ENCODE measurements around the gene TMED1.
"Not testable (repeated sequence)": the region's sequence is repeated elsewhere in the genome, so short reads cannot be mapped to it uniquely, and the experiment has no call there.

The TMED1 gene

DNA sequence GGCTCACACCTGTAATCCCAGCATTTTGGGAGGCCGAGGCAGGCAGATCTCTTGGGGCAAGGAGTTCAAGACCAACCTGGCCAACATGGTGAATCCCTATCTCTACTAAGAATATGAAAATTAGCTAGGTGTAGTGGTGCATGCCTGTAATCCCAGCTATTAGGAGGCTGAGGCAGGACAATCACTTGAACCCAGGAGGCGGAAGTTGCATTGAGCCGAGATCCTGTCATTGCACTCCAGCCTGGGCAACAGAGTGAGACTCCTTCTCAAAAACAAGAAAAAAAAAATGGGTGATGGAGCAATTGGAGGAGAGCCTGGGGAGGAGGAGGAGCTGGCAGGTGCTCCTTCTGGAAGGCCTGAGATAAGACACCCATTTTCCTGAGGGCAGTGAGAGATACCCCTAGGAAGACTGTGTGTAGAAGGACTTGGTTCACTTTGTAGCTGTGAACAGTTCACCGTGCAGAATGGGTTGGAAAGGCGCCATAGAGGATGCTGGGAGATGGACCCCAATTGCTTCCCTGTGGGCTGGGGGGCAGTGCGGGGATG lies 26.6 kb upstream of the TMED1 start:
- DNase-seq (ENCODE audit: low read depth in 2 of 2): no peak

DNA sequence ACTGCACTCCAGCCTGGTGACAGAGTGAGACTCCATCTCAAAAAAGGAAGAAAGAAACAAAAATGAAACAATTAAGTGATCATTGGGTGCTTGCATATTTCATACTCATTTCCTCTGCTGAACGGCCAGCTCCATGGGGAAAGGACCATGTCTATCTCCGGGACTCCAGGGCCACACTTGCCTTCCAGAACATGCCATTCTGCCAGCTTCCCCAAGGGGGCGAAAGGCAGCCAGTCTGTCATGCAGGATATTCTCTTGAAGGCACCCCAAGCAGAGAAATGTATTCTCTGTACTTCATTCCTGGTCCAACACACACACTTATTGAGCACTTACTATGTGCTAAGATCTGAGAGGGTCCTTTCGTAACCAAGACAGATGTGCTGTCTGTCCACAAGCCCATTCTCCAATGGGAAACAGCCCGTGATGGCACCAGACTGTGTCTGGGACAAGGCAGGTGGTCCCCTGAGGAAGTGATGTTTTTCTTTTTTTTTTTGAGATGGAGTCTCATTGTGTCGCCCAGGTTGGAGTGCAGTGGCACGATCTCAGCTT lies 25.2 kb upstream of the TMED1 start:
- no peak for DNase-seq (ENCODE audit: low read depth in 2 of 2)

DNA sequence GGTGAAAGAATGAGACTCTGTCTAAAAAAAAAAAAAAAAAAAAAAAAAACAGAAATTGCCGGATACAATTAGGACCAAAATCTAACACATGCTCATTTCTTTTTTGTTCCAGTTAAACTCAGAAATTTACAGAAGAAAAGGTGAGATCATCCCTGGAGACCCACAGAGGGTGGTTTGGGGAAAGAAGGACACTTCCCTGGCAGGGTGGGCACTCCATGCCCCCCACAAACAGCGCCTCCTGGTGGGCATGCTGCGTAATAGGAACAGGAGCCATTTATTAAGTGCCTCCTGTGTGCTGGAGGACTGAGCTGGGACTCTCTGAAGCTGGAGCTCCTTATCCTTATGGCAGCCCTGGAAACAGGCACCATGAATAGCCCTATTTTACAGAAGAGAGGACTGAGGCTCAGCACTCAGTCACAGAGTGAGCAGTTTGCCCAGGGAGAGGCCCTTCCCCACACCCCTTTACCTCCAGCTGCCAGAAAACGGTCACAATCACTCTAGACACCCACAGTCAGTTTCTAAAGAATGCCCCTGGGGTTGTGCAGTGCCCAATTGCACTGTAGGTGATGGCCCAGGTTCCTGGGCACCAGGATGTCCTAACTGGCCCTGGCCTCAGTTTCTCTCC lies 22.3 kb upstream of the TMED1 start:
- DNase-seq (ENCODE audit: low read depth in 2 of 2): no peak

DNA sequence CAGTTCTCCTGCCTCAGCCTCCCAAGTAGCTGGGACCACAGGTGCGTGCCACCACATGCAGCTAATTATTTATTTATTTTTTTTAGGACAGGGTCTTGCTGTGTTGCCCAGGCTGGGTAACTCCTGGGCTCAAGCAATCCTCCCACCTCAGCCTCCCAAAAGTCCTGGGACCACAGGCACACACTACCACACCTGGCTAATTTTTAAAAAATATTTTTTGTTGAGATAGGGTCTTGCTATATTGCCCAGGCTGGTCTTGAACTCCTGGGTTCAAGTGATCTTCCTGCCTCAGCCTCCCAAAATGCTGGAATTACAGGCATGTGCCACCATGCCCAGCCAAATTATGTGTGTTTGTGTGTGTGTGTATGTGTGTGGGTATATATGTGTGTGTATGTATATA lies 20.9 kb upstream of the TMED1 start:
- DNase-seq (ENCODE audit: low read depth in 2 of 2): not testable (repeated sequence)

DNA sequence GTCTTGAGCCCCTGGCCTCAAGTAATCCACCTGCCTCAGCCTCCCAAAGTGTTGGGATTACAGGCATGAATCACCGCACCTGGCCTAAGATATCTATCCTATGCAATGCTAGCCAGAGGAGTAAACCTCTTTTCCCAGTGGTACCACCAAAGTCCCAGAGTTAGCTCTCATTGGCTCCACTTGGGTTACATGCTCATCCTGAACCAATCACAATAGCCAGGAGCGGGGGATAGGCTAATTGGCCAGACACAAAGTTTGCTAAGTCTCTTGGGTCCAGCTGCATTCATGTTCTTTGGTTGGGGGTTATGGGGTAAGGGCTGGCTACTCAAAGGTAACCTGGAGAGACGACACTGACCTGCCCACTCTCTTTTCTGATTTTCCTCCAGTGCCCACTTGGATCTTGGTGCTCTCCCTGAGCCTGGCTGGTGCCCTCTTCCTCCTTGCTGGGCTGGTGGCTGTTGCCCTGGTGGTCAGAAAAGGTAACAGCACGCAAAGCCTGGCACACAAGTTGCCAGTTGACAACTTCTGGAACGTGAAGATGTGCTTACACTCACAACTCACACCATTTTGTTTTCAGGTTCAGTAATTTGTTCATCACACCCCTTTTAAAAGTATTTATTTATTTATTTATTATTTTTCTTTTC lies 20.0 kb upstream of the TMED1 start:
- DNase-seq (ENCODE audit: low read depth in 2 of 2): no peak

DNA sequence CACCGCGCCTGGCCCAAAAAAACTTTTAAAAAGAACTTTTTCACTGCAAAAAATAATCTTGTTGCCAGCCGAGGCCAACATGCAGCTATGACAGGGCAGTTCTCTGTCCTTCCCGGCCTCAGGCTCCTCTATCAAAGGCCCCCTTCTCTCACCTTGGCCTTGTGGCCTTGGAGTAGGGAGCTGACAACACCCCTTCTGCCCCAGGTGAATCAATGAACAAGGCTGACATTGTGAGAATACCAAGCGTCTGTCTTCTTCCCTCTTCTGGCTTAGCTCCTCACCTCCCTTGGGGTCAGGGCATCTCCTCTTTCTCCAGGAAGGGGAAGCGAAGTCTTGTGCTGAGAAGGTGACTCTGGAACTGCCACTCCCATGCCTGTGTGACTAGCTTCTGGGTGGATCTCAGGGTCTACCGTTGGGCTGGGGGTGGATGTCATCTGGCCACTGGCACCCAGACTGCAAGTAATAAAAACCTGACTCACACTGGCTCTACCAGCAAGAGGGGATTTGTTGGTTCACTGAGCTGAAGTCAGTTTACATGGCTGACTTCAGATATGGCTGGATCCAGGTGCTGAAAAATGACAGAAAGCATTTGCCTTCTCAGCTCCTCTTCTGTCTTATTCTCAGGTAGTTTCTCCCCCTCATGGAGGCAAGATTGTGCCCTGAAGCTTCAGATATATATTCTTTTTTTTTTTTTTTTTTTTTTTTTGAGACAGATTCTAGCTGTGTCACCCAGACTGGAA lies 18.5 kb upstream of the TMED1 start:
- no peak for DNase-seq (ENCODE audit: low read depth in 2 of 2)

DNA sequence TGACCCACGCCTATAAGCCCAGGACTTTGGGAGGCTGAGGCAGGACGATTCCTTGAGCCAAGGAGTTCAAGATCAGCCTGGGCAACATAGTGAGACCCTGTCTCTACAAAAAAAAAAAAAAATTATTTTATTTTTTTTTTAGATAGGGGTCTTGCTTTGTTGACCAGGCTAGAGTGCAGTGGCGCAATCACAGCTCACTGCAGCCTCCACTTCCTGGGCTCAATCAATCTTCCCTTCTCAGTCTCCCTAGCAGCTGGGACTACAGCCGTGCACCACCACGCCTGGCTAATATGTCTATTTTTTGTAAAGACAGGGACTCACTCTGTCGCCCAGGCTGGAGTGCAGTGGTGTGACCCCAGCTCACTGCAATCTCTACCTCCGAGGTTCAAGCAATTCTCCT lies 16.9 kb upstream of the TMED1 start:
- no peak for DNase-seq (ENCODE audit: low read depth in 2 of 2)

DNA sequence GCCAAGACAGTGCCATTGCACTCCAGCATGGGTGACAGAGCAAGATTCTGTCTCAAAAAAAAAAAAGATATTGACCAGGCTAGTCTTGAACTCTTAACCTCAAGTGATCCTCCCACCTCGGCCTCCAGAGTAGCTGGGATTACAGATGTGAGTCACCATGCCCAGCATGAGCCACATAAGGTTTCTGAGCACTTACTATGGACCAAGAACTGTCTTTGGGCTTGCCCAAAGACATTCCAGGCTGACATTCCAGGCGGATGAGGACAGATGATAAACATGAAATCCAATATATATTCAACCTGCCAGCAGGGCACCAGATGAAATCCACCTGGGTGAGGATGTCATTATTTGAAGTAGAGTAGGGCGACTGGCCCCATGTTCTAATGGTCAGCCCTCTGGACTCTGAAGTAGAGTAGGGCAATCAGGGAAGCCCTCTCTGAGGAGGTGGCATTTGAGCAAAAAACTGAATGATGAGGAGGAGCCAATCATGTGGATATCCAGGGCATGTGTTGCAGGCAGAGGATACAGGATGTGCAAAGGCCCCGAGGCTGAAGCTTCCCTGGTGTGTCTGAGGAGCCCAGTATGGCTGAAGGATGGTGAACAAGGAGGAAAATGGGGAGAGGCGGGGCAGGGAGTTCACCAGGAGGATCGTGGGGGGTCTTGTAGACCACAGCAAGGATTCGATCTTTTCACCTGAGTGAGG lies 16.2 kb upstream of the TMED1 start:
- DNase-seq (ENCODE audit: low read depth in 2 of 2): no peak

DNA sequence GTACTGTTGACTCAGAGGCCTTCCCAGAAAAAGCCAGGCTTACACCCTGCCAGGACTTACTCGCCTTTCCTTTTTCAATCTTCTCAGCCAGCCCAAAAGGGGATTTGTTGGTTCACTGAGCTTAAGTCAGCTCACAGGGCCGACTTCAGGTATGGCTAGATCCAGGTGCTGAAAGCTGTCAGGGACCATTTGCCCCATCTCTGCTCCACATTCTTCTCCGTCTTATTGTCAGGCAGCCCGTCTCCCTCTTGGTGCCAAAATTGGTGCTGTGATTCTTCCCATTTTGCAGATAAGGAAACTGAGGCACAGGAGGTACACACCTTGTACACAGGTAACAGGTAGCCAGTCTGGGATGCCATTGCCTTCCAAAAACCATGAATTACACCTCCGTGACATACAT lies 14.6 kb upstream of the TMED1 start:
- DNase-seq (ENCODE audit: low read depth in 2 of 2): no peak

DNA sequence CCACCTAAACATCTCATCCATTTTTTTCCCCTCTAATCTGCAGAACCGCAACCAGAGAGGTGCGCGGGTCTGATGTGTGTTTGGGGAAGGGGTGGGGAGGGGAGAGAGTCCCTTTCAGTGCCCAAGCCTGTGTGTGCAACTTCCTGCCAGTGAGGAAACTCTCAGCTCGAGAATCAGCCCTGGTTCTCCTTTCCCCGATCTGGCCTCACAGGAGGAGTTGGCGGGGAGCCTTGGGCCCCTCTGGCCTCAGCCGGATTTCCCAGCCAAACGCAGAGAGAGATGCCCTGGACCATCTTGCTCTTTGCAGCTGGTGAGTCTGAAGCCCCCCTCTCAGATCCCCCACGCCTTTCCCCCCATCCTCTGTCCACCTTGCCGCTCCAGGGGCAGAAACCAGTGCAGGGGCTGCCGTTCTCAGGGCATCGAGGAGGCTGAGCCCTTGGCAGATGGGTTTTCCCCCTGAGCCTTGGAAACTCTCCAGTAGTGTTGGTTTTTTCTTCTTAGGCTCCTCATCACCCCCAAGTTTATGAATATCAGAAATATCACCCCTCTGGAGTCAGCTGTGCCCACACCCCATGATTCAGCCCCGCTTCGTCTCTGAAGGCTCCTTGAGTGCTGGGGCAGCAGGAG lies 12.3 kb upstream of the TMED1 start, which contains the start of gene C19orf38:
TSS of gene C19orf38 (plus strand) at position 186 of the 627 bp plus-strand sequence. CDS start at position 280, 94 bp downstream.
- no peak for DNase-seq (ENCODE audit: low read depth in 2 of 2)

DNA sequence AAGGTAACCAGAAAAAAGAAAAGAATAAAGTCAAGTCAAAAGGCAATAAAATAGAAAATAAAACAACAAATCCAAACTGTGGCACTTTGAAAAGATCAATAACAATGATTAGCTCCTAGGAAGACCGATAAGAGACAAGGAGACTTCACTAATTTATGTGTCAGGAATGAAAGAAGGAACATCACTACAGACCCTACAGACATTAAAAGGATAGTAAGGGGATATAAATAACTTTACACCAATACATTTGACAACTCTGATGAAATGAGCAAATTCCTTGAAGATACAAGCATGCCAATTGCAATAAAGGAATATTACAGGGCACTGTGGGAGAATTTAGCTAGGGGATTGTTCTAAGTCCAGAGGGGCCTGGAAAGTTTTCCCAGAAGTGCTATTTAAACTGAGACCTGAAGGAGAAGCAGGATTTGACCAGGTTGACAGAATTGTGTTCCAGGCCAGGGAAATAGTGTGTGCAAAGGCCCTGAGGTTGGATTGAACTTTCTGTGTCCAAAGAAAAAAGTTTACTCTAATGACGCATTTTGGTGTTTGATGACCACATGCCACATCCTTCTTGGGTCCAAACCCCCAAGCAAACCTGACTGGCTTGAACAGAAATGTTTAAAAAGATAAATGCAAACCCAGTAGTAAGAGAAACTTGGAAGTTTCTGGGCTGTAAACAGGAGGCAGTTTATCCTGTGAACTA lies 10.6 kb upstream of the TMED1 start:
- DNase-seq (ENCODE audit: low read depth in 2 of 2): no peak

DNA sequence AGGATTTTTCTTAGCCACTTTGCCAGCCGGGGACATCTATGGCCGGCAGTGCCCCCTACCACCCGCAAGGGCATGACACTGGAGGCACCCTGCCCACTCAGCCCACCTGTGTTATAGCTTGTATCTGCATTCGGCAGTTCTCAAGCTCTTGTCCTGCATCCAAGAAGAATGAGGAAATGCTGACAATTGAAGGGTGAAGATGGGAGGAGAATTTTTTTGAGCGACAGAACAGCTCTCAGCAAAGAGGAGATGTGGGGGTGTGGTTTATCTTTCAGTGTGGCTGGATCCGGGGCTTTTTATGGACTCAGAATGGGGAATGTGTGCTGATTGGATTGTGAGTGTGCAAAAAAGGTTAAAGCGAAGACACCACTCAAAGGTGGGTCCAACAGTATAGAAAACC lies 6.8 kb upstream of the TMED1 start:
- no peak for DNase-seq (ENCODE audit: low read depth in 2 of 2)

DNA sequence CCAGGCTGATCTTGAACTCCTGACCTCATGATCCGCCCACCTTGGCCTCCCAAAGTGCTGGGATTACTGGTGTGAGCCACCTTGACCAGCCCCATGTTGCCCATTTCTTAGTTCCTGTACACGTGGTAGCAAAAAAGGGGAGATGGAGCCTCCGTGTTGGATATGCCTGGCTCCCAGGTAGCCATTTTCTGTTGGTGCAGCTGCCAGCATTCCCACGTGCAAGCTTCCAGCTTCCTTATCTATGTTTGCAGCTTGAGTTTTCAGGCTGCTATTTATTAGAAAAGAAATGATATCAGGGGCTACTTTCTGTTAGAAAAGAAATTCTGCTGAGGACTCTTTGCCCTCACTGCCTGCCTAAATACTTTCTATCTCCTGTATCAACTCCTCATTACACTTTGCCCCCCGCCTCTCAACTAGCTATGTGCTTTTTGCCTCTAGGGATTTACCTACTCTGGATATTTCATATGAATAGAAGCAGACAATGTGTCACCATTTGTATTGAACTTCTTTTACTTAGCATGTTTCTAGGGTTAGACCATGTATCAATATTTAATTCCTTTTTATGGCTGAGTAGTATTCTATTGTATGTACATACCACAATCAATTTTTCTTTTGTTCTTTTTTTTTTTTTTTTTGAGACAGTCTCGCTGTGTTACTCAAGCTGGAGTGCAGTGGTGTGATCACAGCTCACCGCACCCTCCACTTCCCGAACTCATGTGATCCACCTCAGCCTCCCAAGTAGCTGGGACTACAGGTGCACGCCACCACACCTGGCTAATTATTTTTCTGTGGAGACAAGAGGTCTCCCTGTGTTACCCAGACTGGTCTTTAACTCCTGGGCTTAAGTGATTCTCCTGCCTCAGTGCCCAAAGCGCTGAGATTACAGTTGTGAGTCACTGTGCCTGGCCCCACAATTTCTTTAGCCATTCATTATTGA lies 3.4 kb upstream of the TMED1 start:
- no peak for DNase-seq (ENCODE audit: low read depth in 2 of 2)

DNA sequence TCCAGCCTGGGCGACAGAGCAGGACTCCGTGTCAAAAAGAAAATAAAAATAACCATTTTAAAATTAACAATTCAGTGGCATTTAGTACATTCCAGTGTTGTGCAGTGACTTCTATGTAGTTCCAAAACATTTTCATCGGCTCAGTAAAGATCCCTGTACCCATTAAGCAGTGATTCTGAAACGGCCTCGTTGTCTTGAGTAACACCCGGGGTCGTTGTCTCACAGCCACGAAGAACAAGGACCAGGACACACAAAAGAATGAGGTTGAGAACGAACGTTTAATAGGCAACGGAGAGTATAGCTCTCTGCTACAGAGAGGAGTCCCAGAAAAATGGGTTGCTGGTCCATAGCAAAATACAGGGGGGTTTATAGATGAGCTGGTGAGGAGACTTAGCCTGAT lies 2.4 kb upstream of the TMED1 start:
- DNase-seq (ENCODE audit: low read depth in 2 of 2): no peak

DNA sequence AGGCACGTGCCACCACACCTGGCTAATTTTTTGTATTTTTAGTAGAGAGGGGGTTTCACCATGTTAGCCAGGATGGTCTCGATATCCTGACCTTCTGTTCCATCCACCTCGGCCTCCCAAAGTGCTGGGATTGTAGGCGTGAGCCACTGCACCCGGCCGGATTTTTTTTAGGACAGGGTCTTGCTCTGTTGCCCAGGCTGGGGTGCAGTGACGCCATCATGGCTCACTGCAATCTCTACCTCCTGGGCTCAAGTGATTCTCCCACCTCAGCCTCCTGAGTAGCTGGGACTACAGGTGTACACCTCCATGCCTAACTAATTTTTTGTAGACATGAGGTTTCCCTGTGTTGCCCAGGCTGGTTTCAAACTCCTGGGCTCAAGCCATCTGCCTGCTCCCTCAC lies 1.6 kb upstream of the TMED1 start:
- not testable (repeated sequence) for DNase-seq (ENCODE audit: low read depth in 2 of 2)

DNA sequence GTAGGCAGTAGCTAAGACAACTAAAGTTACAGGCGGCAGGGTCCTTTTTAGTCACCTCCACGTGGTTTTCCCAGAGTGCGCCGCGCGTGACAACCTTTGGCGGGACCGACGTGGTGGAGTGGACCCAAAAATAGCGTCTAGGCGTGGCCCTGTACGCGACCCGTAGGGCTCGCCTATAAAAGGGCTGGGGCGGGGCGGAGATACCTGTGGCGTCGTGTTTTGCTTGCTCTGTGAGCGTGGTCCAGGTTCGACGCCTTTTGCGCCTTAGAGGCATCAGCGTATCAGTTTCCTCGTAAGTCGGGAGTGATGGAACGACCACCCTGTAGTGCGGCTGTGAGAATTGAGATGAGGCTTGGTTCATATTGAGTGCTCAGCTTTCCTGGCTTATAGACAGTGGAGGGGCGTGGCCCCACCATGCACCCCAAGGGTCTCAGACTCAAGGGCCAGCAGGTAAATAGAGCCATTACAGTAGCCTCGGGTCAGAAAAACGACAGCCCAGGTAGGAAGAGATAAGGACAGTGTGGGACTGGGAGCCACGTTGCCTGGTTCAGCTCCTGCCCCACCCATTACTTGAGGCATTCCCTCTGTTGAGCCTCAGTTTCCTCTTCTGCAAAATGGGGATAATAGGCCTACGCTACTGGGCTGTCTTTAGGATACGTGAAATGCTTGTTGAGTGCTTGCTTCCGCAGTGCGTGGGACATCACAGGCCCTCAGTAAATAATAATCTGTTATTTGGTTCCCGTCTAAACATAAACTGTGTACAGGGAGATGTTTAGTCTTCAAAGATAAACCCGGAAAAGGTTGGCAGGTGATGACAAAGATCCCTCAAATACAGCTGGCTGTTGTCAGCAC lies 693 bp upstream of the TMED1 start:
- no peak for DNase-seq (ENCODE audit: low read depth in 2 of 2)

DNA sequence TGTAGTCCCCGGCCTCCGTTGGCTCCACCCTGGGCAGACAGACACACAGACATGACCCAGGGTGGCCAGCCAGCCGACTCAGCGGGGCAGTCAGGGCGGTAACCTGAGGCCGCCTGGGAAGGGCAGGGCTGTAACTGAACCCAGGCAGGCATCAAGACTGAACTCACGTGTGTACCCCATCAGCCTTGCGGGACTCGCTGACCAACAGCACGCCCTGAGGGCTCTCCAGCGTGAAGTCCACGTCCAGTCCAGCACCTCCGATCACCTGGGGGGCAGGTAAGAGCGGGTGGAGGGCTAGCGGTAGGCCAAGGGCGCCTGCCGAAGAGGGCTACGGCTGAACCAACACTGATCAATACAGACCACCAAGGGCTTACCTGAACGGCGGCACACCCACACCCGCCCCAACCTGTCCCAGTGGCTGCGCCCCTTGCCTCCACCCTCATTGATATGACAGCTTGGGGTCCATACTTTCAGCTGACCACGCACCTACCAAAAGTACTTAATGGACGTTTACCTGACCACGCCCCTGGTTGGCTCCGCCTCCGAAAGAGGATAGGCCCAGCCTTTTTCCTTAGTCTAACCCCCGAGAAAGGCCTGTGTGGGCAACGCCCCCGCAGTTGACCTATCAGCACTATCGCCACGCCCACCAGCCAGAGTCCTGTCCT lies 791 bp downstream of the TMED1 start:
- DNase-seq (ENCODE audit: low read depth in 2 of 2): no peak

DNA sequence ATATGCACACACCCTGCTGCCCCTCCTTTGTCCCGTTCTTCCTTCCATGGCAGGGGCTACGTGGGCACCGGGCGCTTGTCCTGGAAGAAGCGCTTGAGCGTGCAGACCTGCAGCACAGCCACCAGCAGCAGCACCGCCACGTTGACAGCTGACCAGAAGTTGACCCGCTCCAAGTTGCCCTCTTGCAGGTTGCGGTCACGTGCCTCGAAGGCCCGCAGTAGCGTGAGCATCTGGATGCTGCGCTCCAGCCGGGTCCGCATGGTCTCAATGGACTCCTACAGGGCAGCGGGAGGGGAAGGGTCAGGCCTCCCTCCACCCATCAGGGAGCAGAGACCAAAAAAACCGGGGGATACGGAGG lies 3.1 kb downstream of the TMED1 start:
- DNase-seq (ENCODE audit: low read depth in 2 of 2): no peak

Data from fibroblast of skin of left biceps (primary cell).